HG03060 (cell line): Measurements from ENCODE around the gene AK4.

ENCODE experiments used
- ATAC-seq: cut with Tn5 transposase; IDR thresholded peaks from one replicate; pipeline ENCODE4 v1.9.1; 2021; ENCODE audit warnings: low read depth, moderate number of reproducible peaks; ENCODE audit not compliant: unreplicated experiment

Gene AK4

GRCh38 chr1:65269612-65270011 is 121.6 kb downstream of the AK4 start:
- ATAC-seq, result no peak

GRCh38 chr1:65276197-65276939 is 128.4 kb downstream of the AK4 start:
- no peak for ATAC-seq

GRCh38 chr1:65277605-65278347 is 129.8 kb downstream of the AK4 start:
- ATAC-seq, result no peak

DNA sequence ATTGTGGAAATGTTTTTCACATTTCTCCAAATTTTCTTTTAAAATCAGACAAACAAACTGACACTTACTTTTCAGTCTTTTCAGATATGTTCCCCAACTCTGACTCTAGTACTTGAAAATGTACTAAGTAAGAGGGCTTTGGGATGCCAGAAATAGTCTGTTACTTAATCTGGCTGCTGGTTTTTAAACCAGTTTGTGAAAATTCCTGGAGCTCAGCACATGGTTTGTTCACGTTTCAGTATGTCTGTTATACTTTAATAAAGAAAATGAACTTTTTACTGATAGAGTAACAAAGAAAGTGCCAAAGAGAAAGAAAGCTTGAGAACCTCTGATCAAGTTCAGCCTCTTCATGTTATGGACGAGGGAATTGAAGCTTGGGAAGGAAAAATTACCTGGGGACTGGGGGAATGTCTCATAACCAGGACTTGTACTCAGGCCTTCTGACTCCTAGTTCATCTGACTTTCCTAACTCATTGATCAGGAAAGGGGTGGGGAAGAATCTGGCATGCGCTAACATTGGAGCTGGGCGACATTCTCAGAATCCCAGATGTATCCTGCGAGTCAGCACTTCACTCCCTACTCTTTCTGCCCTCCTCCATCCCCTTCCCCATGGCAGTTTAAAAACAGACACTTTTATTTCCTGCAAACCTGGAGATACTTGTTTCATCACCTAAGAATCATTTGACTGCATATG is 130.5 kb downstream of the AK4 start:
- no peak for ATAC-seq

- no peak for ATAC-seq
Observed at GRCh38 chr1:65279070-65279779, 131.2 kb downstream of the AK4 start.
